ENCODE results near the gene NHLH2.

GRCh38 chr1:115869064-115869463 lies 28.1 kb upstream of the NHLH2 start:
- TF ChIP-seq CTCF (IDR thresholded peaks at IDR 0.05; ENCODE audit: borderline replicate concordance, extremely low read depth, low read length, poor library complexity, severe bottlenecking), result no peak
- TF ChIP-seq EZH2 (IDR thresholded peaks at IDR 0.05; ENCODE audit: borderline replicate concordance, low read depth, low read length, severe bottlenecking), result no peak
